ENCODE measurements around the gene KMT2C.
"Not testable (repeated sequence)": the region's sequence is repeated elsewhere in the genome, so short reads cannot be mapped to it uniquely, and the experiment has no call there.

The KMT2C gene

DNA sequence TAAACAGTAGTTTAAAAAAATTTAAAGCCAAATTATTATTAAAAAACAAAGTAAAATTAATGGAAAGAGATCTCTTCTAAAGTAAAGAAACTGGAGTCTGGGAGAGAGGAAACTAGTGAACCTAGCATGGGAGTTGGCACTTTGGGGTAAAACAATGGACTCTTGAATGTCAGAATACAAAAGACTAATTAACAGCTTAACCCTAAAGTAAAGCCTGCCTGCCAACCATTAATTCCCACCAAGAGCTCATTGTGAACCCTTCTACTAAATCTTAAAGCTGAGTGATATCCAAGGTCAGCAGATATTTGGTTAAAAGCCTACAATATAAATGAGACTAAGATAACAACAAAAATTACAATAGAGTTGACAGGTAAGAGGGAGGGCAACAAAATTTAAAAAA, 36.5 kb downstream of the KMT2C start:
- DNase-seq, result no peak

DNA sequence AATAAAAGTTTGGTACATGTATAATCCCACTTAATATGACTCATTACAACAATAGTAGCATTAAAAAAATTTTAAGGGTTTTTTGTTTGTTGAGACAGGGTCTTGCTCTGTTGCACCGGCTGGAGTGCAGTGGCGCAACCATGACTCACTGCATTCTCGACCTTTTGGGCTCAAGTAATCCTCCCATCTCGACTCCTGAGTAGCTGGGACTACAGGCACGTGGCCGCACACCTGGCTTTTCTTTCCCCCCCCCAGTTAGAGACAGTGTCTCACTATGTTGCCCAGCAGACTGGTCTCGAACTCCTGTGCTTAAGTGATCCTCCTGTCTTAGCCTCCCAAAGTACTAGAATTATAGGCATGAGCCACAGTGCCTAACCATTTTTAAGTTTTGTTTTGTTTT, 40.7 kb downstream of the KMT2C start:
- no peak for DNase-seq

DNA sequence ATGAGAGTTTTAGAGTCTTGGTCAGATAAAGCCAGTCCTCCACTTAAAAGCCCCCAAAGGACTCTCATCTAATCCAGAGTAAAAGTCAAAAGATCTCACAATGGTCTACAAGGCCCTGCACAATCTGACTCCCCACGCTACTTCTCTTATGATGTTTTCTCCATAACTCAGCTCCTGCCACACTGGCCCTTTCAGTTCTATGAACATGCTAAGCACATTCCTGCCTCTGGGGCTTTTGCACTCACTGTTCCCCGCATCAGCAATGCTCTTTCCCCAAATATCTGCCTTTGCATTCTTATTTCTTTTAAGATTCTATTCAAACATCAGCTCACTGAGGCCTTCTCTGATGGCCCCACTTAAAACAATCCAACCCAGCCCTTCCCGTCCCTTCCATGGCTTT, 41.6 kb downstream of the KMT2C start:
- DNase-seq, result not testable (repeated sequence)

DNA sequence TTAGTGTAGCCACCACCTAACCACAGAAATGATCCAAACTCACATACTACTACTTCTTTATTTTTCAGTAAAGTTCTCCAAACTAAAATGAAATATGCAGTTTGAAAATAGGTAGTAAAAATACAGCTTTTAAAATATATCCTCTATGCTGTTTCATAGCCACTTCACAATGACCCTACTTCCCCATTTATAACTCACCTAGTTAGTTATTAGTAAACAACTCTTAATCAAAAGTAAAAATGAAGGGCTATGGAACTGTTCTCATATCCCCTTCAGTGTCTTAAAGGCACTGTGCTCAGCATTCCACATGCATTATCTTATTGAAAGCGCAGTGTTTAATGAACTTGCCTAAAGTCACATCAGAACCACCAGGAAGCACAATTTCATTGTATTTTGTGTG, 43.5 kb downstream of the KMT2C start:
- no peak for DNase-seq

DNA sequence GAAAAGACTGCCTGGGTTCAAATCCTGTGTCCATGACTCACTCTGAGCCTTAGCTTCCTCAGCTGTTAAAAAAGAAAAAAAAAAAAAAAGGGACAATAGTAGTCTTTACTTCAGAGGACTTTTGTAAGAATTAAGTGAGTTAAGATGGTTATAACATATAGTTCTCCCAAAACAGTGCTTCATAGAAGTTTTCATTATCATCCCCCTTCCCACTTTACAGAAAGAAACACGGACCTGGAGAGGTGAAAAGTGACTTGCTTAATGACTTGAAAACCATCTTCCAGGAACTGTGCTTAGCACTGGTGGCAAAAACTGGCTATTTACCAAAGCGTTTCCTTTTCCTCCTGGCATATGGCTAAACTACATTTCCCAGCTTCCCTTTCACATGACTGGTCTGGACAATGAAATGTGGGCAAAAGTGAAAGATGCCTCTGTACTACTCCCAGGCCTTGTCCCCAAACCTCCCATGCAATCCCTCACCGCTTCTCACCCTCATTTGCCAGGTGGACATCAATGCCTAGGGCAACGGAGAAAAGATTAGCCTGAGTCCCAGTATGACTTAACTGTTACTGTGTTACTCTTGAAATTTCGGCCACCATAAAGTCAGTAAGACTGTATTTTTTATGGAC, 49.6 kb downstream of the KMT2C start:
- DNase-seq, result not testable (repeated sequence)

DNA sequence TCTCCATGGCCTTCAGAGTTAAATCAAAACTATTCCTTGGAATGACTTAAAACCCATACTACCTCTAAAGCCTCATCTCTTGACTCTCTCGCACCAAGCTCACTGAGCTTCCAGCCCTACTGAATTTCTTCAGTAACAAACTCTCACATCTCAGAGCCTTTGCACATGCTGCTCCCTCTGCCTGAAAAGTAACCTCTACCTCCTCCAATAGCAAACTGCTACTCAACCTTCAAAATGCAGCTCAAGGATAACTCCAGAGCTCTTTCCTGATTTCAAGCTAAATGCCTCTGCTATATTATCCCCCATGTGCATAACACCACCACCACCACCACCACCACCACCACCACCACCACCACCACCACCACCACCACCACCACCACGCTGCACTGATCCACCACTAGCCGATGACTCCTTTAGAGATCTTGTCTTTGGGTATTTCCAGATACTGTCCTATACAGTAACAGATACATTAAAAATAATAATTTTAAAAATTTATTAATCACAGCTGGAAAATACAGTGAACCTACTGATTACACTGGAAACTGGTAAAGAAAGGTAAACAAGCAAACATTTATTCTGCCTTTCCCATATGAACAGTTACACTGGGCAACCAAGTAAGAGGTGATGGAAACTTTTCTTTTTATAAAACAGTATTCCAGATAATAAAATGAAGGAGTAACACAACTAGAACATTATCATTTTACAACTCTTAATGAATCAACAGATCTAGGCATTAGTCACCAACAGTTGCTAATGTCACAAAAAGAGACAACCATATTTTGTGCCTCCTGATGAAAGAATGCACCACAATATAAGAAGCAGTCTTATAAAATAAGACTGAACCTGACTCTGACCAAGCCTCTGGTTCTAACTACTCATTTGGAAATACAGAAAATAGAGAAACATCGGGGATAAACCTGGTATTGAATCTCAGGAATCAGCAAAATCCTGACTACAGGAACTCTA, 51.3 kb downstream of the KMT2C start:
- DNase-seq, result not testable (repeated sequence)

DNA sequence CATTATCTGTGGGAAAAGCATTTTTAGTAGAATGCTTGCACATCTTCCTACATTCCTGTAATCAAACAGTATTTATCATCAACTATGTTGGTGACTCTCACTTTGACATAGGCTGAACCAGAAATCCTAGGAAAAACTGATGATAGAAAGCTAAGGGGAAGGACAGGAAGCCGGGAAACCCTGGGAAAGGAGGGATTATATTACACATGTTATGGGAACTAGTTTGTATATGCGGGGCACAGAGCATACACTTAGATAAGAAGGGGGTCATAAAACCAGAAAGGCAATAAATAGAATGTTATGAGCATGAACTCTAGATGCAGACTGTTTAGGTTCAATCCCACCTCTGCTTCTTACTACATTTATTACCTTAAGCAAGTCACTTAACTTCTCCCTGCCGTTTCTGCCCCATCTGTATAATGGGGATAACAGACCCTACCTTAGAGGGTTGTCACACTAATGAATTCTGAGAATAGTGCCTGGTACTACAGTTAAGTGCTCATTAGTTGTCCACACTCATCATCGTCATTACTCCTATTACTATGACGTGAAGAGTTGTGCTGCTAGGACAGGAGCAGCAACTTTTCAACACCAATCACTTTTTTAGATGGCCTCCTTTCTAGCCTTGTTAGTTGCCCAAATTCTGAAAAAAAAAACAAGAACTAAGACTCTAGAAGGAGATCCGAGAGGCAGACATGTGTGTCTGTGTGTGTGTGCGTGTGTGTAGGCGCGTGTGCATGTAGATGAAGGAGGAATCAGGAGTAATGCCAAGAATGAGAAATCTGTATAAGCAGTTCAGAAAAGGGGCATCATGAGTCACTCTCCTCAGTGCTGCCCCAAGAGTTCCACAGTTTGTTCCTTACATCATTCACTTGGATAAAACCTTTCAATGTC, 52.2 kb downstream of the KMT2C start:
- no peak for DNase-seq

DNA sequence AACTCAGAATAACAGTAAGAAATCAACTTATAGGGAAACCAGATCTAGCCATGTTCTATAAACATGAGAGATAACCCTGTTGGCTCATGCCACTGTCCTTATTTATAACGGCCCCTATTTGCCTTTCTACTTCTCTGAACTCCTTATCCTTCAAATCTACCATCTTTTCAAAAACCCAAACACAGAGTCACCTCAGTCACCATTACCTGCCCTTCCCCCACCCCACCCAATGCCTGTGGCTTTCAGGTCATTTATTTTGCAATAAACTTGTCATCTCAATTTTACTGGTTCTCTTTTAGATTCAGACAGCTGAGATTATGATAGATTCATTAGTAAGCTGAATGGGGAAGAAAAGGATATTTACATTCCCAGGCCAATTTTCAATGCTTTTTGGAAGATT, 53.6 kb downstream of the KMT2C start:
- DNase-seq, result no peak

DNA sequence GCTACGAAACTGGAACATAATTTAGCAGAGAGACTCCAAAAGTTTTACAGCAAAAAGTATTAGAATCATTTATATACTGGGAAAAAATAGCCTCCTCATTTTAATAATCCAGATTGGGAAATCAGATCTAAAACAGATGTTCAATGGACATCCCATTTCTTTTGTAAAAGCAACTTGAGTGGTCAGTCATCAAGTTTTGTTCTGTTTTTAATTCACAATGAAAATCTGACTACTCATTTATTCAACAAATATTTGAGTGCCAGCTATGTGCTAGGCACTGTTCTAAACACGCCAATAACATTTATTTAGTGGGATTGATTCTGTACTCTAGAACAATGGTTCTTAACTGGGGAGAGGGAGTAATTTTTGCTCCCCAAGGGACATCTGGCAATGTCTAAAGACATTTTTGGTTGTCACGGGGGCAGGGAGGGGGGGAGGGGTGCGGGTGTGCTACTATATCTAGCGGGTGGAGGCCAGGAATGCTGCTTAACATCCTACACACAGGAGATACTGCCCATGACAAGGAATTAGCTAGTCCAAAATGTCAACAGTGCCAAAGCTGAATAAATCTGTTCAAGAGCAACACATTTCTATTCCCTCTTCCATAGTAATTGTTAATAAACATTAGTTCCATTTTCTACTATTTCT, 54.7 kb downstream of the KMT2C start:
- not testable (repeated sequence) for DNase-seq

DNA sequence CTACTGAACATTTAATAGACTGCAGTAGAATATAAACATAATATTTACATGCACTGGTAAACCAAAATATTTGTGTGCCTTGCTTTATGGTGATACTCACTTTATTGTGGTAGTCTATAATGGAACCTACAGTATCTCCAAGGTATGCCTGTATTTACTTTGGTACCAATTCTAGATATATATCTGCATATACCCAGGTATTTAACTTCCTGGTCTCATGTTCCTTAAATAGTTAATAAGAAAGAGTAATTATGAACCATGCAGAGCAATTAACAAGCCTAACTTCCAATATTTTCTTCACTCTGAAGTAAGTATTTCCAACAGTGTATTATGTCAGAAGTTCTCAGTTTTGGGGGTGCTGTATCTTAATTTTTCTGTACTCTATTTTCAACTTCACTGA, 57.3 kb downstream of the KMT2C start:
- not testable (repeated sequence) for DNase-seq

DNA sequence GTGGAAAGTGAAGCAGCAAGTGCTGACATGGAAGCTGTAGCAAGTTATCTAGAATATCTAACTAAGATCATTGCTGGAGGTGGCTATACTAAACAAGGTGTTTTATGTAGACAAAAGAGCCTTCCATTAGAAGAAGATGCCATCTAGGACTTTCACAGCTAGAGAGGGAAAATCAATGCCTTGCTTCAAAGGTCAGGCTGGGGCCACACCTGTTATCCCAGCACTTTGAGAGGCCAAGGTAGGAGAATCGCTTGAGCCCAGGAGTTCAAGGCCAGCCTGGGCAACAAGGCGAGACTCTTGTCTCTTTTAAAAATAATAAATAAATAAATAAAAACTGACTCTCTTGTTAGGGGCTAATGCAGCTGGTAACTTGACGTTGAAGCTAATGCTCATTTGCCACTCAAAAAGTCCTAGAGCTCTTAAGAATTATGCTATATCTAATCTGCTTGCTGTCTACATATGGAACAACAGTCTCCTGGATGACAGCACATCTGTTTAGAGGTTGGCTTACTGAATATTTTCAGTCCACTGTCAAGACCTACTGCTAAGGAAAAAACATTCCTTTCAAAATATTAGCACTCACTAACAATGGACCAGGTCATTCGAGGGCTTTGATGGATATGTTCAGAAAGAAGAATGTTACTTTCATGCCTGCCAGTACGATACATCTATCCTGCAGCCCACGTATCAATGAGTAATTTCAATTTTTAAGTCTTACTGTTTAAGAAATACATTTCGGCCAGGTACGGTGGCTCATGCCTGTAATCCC, 58.9 kb downstream of the KMT2C start:
- not testable (repeated sequence) for DNase-seq

DNA sequence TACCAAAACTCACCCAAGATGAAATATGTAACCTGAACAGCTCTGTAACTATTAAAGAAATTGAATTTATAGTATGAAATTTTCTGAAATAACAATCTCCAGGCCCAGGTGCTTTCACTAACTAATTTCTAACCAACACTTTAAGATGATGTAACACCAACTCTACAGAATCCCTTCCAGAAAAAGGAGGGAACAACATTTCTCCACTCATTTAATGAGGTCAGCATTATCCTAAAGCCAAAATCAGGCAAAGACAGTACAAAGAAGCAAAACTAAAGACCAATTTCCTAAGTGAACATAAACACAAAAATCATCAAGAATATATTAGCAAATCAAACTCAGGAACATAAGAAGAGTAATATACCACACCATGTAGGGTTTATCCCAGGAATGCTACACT, 65.5 kb downstream of the KMT2C start:
- DNase-seq, result no peak

DNA sequence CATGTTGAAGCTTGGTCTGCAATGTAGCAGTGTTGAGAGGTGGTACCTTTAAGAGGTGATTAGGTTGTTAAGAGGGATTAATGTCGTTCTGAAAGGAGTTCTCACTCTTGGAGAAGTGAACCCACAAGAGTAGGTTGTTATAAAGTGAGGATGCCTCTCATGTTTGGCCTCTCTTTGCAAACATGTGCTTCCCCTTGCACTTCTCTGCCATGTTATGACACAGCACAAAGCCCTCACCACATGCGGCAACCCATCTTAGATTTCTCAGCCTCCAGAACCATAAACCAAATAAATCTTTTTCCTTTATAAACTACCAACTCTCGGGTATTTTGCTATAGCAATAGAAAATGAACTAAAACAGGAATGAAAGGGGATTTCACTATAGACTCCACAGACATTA, 66.3 kb downstream of the KMT2C start:
- DNase-seq, result no peak

DNA sequence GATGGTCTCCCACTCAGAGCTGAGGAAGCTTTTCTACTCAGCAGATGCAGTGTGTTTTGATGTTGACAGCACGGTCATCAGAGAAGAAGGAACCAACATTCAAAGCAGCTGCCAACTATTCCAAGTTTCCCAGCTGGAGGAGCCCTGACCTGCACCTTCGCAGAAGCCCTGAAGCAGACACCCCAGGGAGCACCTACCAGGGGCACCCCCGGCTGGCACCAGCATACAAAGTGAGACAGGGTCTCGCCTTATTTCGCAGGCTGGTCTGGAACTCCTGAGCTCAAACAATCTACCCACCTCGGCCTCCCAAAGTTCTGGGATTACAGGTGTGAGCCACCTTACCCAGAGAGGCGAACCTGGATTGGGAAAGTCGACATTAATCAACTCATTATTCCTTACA, 68.6 kb downstream of the KMT2C start:
- no peak for DNase-seq

DNA sequence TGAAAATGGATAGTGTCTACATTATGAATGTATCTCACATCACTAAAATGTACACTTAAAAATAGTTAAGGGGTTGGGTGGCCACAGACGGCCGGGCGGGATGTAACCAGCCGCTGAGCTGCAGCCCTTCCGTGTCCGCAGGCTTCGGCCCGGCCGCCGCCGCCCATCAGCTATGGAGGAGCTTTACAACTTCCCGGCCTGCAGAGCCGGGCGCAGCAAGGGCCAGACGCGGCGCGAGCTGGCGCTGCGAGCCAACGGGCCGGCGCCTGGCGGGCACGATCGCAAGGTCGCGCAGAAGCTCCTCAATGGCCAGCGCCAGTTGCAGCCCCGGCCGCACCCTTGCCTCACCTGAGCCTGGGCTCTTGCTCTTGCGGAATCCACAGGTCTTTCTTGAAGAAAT, 69.1 kb downstream of the KMT2C start:
- no peak for DNase-seq

DNA sequence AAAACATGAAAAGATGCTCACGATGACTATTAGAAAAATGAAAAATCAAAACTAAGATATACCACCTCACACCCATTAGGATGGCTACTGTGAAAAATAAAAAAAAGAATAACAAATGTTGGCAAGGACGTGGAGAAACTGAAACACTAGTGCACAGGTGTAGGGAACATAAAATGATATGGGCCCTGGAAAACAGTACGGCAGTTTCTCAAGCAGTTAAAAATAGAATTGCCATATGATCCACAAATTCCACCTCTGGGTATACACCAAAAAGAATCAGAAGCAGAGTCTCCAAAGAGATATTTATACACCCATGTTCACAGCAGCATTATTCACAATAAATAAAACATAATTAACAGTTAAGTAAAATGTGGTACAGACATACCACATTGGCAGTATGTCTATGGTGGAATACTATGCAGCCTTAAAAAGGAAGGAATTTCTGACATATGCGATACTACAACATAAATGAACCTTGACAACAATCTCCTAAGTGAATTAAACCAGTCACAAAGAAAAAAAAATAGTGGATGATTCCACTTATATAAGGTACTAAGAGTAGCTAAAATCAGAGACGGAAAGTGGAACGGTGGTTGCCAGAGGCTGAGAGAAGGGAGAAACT, 69.7 kb downstream of the KMT2C start:
- no peak for DNase-seq

DNA sequence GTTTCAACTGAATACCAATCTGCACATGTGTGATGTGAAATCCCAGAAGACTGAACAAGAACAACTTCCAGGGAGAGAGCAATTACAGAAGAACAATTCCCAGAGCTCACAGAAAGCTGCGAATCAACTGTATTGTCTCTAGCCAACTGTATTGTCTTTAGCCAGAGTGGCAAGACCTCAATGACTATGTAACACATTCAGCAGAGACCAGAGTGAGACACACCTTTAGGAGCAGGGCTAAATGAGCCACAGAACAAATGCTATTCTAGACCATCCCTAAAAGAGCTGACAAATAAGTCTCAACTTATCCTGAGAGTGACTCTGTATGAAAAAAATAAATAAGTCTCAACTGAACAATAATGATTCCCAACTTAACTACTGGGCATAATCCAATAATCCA, 72.0 kb downstream of the KMT2C start:
- DNase-seq, result no peak

DNA sequence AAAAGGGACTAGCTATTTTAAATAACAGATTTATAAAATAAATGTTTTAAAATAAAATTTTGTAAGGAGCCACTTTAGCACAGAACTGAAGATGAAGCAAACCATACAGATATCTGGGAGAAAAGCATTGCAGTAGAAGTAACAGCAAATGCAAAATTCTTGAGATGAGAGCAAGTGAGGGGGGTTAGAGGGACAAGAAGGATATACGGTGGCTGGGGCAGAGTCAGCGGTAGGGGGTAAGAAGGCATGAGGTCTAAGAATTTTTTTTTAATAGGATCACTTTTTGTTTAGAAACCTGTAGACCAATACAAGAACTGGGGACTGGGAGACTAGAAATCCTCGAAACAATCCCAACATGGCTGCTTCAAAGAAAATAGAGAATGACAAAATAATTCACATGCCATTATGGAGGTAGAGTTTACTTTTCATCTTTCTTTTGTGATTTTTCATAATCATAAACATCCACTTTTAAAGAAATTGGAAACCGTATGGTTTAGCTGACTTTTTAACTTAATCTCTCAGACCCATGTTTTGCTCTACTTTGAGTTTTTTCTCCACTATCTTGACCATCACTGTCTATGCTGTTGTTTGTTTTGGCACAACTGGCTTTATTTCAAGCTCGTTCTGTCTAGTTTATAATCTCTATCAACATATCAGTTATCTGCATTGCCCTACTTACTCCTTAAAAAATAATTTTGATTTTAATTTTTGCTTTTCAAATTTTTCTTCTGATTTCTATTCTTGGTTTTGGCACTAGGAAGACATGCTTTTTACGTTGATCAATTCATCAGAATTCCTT, 73.5 kb downstream of the KMT2C start:
- DNase-seq, result no peak

DNA sequence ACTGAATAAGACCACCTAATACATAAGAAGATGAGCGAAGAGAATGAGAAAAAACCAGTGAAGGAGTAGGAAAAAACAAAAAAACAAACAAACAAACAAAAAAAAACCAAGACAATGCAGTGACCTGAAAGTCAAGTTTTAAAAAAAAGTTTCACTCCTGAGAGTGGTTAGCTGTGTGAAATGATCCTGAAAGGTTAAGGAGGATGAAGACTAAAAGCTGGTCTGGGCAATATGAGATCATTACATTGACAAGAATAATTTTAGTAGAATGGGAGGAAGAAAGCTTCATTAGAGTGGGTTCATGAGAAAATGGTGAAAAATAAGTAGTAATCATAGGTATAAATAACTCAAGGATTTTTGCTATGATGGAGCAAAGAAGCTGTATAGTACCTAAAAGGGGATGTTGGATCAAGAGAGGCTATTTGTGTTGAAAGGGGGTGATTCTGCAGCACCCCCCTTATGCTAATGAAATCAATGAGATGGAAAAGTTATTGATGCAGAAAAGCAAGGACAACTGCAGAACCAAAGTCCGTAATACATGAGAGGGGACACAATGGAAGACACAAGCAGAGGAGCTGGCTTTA, 80.2 kb downstream of the KMT2C start:
- no peak for DNase-seq

DNA sequence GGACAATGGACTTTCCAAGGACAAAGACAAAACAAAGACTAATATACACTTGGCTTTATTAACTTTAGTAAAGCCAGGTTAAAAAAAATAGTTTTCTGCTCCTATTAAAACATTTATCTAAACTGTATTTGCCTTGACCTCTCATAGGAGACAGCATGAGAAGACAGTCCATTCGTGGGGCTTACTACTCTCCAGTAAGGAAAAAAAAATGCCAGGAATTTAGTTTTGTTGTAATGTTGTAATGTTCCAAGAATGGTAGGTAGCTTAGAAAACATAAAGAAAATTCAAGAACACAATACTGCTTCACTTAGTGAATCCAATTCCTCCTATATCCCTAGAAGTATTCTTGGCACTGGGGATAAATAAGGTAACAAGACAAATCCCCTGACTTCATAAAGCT, 81.7 kb downstream of the KMT2C start:
- DNase-seq, result no peak

Data from SHP77 (cell line).